Ovary (tissue), 3 donors: Measurements from ENCODE around the gene HAGH.

Experiments
- EP300 ChIP-seq: sonication (generic); formaldehyde crosslinking; IDR thresholded peaks from one replicate; pipeline ENCODE4 v1.6.1; 2017; ENCODE audit warnings: antibody characterized with exemption
- POLR2A ChIP-seq: fragments of 450-650 bp; IDR thresholded peaks from one replicate; pipeline ENCODE4 v1.6.1; 2017; ENCODE audit warnings: antibody characterized with exemption, mild to moderate bottlenecking, moderate library complexity
- TF ChIP-seq, protein P1 (sequence below), 3 donors: fragments of 450-650 bp in 2 of 3; fragments of 200-600 bp in 1 of 3; IDR thresholded peaks; one replicate each; pipeline versions ENCODE4 v1.5.1 to v1.8.0; 2016 to 2022; ENCODE audit warnings: antibody characterized with exemption in 3 of 3, mild to moderate bottlenecking in 1 of 3
- donor health status: DM: no; HTN: no; CAD: no.

DNA sequence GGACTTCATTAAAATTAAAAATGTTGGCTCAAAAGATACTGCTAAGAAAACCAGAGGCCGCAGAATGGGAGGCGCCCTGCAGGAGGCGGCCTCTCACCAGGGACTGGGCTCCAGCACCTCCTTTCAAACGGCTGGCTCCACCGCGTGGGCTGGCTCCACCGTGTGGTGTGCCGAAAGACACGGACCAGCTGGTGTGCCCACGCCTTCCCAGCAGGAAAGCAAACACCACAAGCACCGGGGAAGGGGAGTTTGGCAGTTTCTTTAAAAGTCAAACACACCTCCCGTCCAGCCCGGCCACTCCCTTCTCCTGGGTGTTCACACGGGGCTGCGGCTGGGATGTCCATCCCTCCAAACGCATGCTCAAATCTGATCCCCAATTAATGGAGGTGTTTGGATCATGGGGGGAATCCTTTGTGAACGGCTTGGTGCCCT lies 13.9 kb downstream of the HAGH start:
- TF ChIP-seq, protein P1, sequence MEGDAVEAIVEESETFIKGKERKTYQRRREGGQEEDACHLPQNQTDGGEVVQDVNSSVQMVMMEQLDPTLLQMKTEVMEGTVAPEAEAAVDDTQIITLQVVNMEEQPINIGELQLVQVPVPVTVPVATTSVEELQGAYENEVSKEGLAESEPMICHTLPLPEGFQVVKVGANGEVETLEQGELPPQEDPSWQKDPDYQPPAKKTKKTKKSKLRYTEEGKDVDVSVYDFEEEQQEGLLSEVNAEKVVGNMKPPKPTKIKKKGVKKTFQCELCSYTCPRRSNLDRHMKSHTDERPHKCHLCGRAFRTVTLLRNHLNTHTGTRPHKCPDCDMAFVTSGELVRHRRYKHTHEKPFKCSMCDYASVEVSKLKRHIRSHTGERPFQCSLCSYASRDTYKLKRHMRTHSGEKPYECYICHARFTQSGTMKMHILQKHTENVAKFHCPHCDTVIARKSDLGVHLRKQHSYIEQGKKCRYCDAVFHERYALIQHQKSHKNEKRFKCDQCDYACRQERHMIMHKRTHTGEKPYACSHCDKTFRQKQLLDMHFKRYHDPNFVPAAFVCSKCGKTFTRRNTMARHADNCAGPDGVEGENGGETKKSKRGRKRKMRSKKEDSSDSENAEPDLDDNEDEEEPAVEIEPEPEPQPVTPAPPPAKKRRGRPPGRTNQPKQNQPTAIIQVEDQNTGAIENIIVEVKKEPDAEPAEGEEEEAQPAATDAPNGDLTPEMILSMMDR (IDR thresholded peaks at IDR 0.05): peak in 1 of 3 donors; percentile 43
- TF ChIP-seq POLR2A (no peak), EP300 (no peak)
